K562 (cell line): ENCODE results near the gene NEU1. TPM values are rescaled to one million over a fixed set of nuclear protein-coding genes. Genes with fewer than 3 reads are reported as not detected.

ENCODE experiments used
- ATAC-seq: fragments of 200-7000 bp; cut with Tn5 transposase; 3 replicates; pipeline ENCODE4 v1.9.1; 2020; ENCODE audit warnings: moderate library complexity
- BruUV-seq: library from RNA; stranded (reverse); fragments of 400-500 nt; replicated peaks from 2 replicates; lab custom pipeline; 2021; lab: Mats Ljungman, UMichigan
- CTCF ChIA-PET: fragments of 300-600 bp; formaldehyde crosslinking; extraction: SDS; loops from one replicate; lab custom pipeline; 2021; ENCODE audit warnings: low intra/inter-chr PET ratio; lab: Yijun Ruan, JAX
- POLR2A ChIA-PET: fragments of 300-600, 350-650 bp; sonication (Branson Sonifier 250); formaldehyde crosslinking; extraction: SDS; loops from one replicate; lab custom pipeline; 2021; ENCODE audit warnings: antibody characterized with exemption, inconsistent platforms; lab: Yijun Ruan, JAX
- DNase-seq, 4 experiments: peaks; one replicate each; pipeline versions ENCODE4 v3.0.0 to v3.0.0-alpha.2; 2011 to 2018; ENCODE audit warnings: low spot score in 3 of 4, mixed read lengths in 3 of 4; ENCODE audit errors: extremely low read depth in 1 of 4
- FAIRE-seq: peaks from 2 replicates; lab custom pipeline; 2011; peaks lifted over from hg19 to GRCh38; lab: Jason Lieb, UNC
- H2AFZ ChIP-seq: 2 replicates; pipeline ENCODE4 v1.6.0; 2011; ENCODE audit warnings: low read depth, low read length, control low read depth, inconsistent platforms
- H3K27ac ChIP-seq: fragments of 200-600 bp; 3 replicates; pipeline ENCODE4 v1.8.0; 2011; ENCODE audit warnings: low read depth, mild to moderate bottlenecking, control low read depth, inconsistent platforms, low read length, moderate library complexity, mixed read lengths; ENCODE audit errors: extremely low read depth
- H3K27me3 ChIP-seq, 2 experiments: fragments of 300-600 bp in 1 of 2; 2 replicates in 1 of 2; 3 replicates in 1 of 2; pipeline versions ENCODE4 v1.6.0 to v1.8.0; 2011; ENCODE audit warnings: inconsistent platforms in 2 of 2, low read length in 2 of 2, mild to moderate bottlenecking in 1 of 2, mixed read lengths in 1 of 2, moderate library complexity in 1 of 2; ENCODE audit not compliant: control insufficient read depth in 2 of 2, insufficient read depth in 2 of 2
- H3K36me3 ChIP-seq: fragments of 300-600 bp; 3 replicates; pipeline ENCODE4 v1.8.0; 2011; ENCODE audit warnings: mild to moderate bottlenecking, low read length, inconsistent platforms; ENCODE audit not compliant: control insufficient read depth, insufficient read depth
- H3K4me1 ChIP-seq, 2 experiments: fragments of 200-600 bp in 1 of 2; replicated peaks in 1 of 2; 2 replicates in 1 of 2; 3 replicates in 1 of 2; pipeline versions ENCODE4 v1.5.1 to v1.8.0; 2011; ENCODE audit warnings: inconsistent platforms in 2 of 2, low read length in 2 of 2, mild to moderate bottlenecking in 1 of 2, mixed read lengths in 1 of 2, moderate library complexity in 1 of 2; ENCODE audit not compliant: control insufficient read depth in 2 of 2, insufficient read depth in 2 of 2
- H3K4me2 ChIP-seq: 2 replicates; pipeline ENCODE4 v1.6.1; 2011; ENCODE audit warnings: low read length, control low read depth, inconsistent platforms, mixed read lengths; ENCODE audit not compliant: insufficient read depth
- H3K4me3 ChIP-seq: fragments of 200-600 bp; sonication (generic), shearing (Covaris generic); 2 replicates; pipeline ENCODE4 v1.5.1; 2016; ENCODE audit warnings: control low read depth, inconsistent platforms
- H3K79me2 ChIP-seq: fragments of 200-600 bp; 3 replicates; pipeline ENCODE4 v1.8.0; 2011; ENCODE audit warnings: low read length, inconsistent platforms; ENCODE audit not compliant: control insufficient read depth, insufficient read depth
- H3K9ac ChIP-seq, 2 experiments: 2 replicates each; pipeline versions ENCODE4 v1.6.0 to v1.6.1; 2011; ENCODE audit warnings: low read depth in 2 of 2, low read length in 2 of 2, control low read depth in 1 of 2, inconsistent platforms in 1 of 2, mild to moderate bottlenecking in 1 of 2, mixed read lengths in 1 of 2; ENCODE audit not compliant: insufficient read depth in 1 of 2
- H3K9me1 ChIP-seq: one replicate; pipeline ENCODE4 v1.6.0; 2011; ENCODE audit warnings: inconsistent platforms, mild to moderate bottlenecking, low read length, moderate library complexity; ENCODE audit not compliant: control insufficient read depth, insufficient read depth
- H3K9me3 ChIP-seq: replicated peaks from 2 replicates; pipeline ENCODE4 v1.5.1; 2011; ENCODE audit warnings: low read depth, low read length, inconsistent platforms; ENCODE audit not compliant: control insufficient read depth, insufficient read depth
- H4K20me1 ChIP-seq: replicated peaks from 2 replicates; pipeline ENCODE4 v1.6.1; 2011; ENCODE audit warnings: low read length, inconsistent platforms, mixed read lengths; ENCODE audit not compliant: control insufficient read depth, insufficient read depth
- SRSF9 ChIP-seq: fragments of 200-400 bp; formaldehyde crosslinking; IDR thresholded peaks from 2 replicates; pipeline ENCODE4 v1.6.1; 2017; ENCODE audit warnings: low read depth, low read length, borderline replicate concordance
- TEAD4 ChIP-seq, 2 experiments: sonication (generic) in 1 of 2; formaldehyde crosslinking in 1 of 2; IDR thresholded peaks; 2 replicates each; pipeline versions ENCODE4 v1.6.1 to v1.8.0; 2012 to 2022; ENCODE audit warnings: borderline replicate concordance in 1 of 2, inconsistent platforms in 1 of 2, low read length in 1 of 2, mild to moderate bottlenecking in 1 of 2, missing genetic modification reagents in 1 of 2
- TGIF2 ChIP-seq: sonication (generic); formaldehyde crosslinking; IDR thresholded peaks from 2 replicates; pipeline ENCODE4 v1.8.1; 2022; ENCODE audit warnings: mild to moderate bottlenecking, missing genetic modification reagents, moderate library complexity
- ZNF143 ChIP-seq: sonication (generic); formaldehyde crosslinking; IDR thresholded peaks from 2 replicates; pipeline ENCODE4 v1.9.0; 2022; ENCODE audit warnings: mild to moderate bottlenecking, missing genetic modification reagents
- ZNF165 ChIP-seq: fragments of 250-450 bp; sonication (Bioruptor Pico); IDR thresholded peaks from 2 replicates; pipeline ENCODE4 v1.4.0; 2020; ENCODE audit warnings: borderline replicate concordance
- ZNF79 ChIP-seq: fragments of 250-450 bp; sonication (Bioruptor Pico); IDR thresholded peaks from 2 replicates; pipeline ENCODE4 v1.4.0; 2020; ENCODE audit warnings: low read depth, mild to moderate bottlenecking, moderate library complexity
- WGBS: fragments of 100-300 bp; shearing (Covaris generic); methylation state at CpG from one replicate; pipeline ENCODE4 v1.1.6; 2016; ENCODE audit warnings: low coverage, mixed read lengths; ENCODE audit not compliant: insufficient coverage; ENCODE audit errors: missing lambda C conversion rate; 5-methylcytosine and 5-hydroxymethylcytosine counted together
- in situ Hi-C: fragments of 300-500 bp; cut with MboI; formaldehyde crosslinking; loops from 4 replicates; pipeline ENCODE4 v1.15.0; 2018; ENCODE audit warnings: inconsistent platforms, mixed read lengths
- intact Hi-C: fragments of 100-400 bp; cut with micrococcal nuclease; formaldehyde crosslinking; loops from 2 replicates; pipeline ENCODE4 v1.14.2; 2022
- polyA plus RNA-seq, 8 experiments: library from polyadenylated mRNA; depleted of rRNA in 4 of 8; stranded (reverse) in 5 of 8; unstranded in 3 of 8; fragments of >200 nt; fragmentation: Nextera tagmentation in 2 of 8; fragmentation: Illumina TruSeq in 1 of 8; extraction: Ambion mirVana in 2 of 8; extraction: Trizol in 1 of 8; gene quantifications; 2 replicates each; pipeline versions ENCODE4 v1.2.1 to v1.2.3, GENCODE V29; 2011 to 2014; ENCODE audit warnings: inconsistent platforms in 1 of 8, missing spikeins in 1 of 8
- total RNA-seq, 7 experiments: library from RNA; depleted of rRNA in 6 of 7; stranded (reverse); fragments of >200 nt in 6 of 7; fragmentation: Illumina TruSeq in 2 of 7; extraction: Trizol in 2 of 7; gene quantifications; 2 replicates each; pipeline versions ENCODE4 v1.2.1 to v1.2.3, GENCODE V29; 2011 to 2021; ENCODE audit warnings: low replicate concordance in 1 of 7
- TF ChIP-seq, protein P1 (sequence below), 3 experiments: fragments of 200-800 bp in 1 of 3; sonication (Bioruptor generic) in 1 of 3; sonication (generic) in 1 of 3; formaldehyde crosslinking in 1 of 3; IDR thresholded peaks; 2 replicates each; pipeline versions ENCODE4 v1.6.1 to v1.8.0; 2016 to 2022; ENCODE audit warnings: mild to moderate bottlenecking in 2 of 3, missing compliant biosample characterization in 2 of 3, missing genetic modification characterization in 2 of 3, missing genetic modification reagents in 1 of 3
- TF ChIP-seq, protein P2 (sequence below): fragments of 450-650 bp; IDR thresholded peaks from 2 replicates; pipeline ENCODE4 v1.6.1; 2017; ENCODE audit warnings: antibody characterized with exemption
- TF ChIP-seq, protein P3 (sequence below): sonication (generic); formaldehyde crosslinking; IDR thresholded peaks from 2 replicates; pipeline ENCODE4 v1.8.0; 2022; ENCODE audit warnings: missing genetic modification reagents, mild to moderate bottlenecking, moderate library complexity, borderline replicate concordance
- TF ChIP-seq, protein P4 (sequence below): sonication (generic); formaldehyde crosslinking; IDR thresholded peaks from 2 replicates; pipeline ENCODE4 v1.8.0; 2022; ENCODE audit warnings: mild to moderate bottlenecking, missing genetic modification reagents

The NEU1 gene
- total and polyA plus RNA-seq, 9 of the 15 experiments (the other 6 are each of a cell fraction or from before 2014, with no cell fraction given): 14.8 to 67.8 (median 51.0) TPM

DNA sequence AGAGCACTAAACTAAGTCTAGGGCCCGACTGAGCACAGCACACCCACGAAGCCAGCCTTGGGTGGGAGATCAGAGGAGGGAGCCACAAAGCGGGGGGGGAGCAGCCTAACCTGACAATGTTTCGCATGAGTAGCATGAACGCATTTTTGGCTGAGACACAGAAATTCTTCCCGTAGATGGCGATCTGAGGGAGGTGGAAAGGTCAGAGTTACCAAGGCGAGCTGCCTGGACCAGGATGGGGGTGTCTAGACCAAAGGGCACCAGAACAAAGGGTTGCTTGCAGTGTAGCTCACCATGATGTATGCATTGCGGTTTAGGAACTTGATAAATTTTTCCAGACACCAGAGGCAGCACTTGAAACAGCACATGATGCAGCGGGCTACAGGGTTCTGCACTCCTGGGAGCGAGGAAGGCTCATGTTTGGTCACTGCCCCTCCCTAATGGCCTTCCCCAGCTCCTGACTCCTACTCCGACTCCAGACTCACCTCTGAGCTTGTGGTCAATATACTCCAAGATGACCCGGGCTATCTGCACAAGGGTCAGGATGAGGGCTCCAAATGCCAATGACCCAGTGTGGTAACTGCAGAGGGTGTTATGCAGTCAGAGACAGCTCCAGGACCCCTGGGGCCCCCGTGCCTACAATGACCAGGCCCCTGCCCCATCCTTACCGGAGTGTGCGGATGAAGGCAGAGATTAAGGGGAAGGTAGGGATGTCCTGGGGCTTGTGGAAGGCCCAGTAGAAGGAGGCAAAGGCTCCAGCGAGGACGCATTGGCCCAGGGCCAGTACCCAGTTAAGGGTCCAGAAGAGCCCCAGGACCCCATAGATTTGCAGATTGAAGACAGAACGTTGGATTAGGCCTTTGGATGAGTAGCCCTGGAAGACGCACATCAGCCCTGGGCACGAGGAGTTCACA, 2.8 kb upstream of the NEU1 start (continued):
- TF ChIP-seq, protein P1, sequence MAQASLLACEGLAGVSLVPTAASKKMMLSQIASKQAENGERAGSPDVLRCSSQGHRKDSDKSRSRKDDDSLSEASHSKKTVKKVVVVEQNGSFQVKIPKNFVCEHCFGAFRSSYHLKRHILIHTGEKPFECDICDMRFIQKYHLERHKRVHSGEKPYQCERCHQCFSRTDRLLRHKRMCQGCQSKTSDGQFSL (CRISPR knock-in tag; IDR thresholded peaks at IDR 0.05): 0 out of 2 replicates have a peak, but pooled peaks have one; percentile 79
- TF ChIP-seq, protein P1 (tag; IDR thresholded peaks at IDR 0.05): no peak

DNA sequence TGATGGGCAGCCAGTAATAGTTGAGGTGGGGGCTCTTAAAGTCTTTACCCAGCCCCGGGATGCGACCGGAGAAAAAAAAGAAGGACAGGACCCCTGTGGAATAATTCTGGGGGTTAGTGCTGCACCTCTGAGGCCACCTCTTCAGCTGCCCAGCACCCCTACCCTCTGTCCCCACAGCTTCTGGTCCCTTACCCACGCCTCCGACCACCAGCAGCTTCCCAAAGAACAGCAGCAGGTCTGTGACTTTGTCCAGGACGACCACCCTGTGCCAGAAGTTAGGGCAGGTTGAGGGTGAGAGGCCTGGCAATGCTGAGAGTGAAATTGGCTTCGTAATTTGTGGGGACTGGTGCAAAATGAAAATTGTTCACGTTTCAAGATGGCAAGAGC, 2.2 kb upstream of the NEU1 start:
- Histone ChIP-seq H3K27me3 (peaks cover 0 to 4% of the 10 kb centered on the region in 2 experiments; a peak in 2 of 5 replicates), H2AFZ (no peak overlapping the region), H3K36me3 (peaks cover 32% of the 10 kb centered on the region; the same call in 2 of the 3 replicates), H3K79me2 (peaks cover 24% of the 10 kb centered on the region), H3K9me3 (no peaks in the 10 kb centered on the region), H3K9me1 (peaks cover 8% of the 10 kb centered on the region), H3K4me2 (no peak overlapping the region), H3K27ac (no peak overlapping the region), H3K4me1 (peaks cover 13 to 49% of the 10 kb centered on the region in 2 experiments; a peak in 4 of 5 replicates), H4K20me1 (no peaks in the 10 kb centered on the region), H3K4me3 (no peak overlapping the region), H3K9ac (peak overlapping the region in 1 of 2 experiments; percentile 74; a peak in 2 of 4 replicates)
- no peak for FAIRE-seq
- POLR2A ChIA-PET: interaction anchor here (0.7 to 4.3 kb wide), 13 partner anchors 11 to 212 kb away, joined by 3 to 123 read pairs (median 5); partner anchors contain the start of genes ABHD16A, BAG6, C6orf47 and CSNK2B
- DNase-seq: no peak
- no TSS peak for BruUV-seq
- CTCF ChIA-PET: interaction anchor here (0.8 kb wide), 1 partner anchor 92 kb away, joined by 4 read pairs; no protein-coding TSS in a partner anchor
- ATAC-seq: no peak
- 71% methylated on average over 8 of the region's 8 CpGs for WGBS
- intact Hi-C loops (no loop called here), in situ Hi-C loops (loop anchor here (5.0 kb wide), 1 partner anchor 203 kb away; the partner anchor contains the start of genes C6orf47 and GPANK1)
- no peak for TF ChIP-seq ZNF165 (CRISPR knock-in tag)
- no peak for TF ChIP-seq ZNF79
- TF ChIP-seq, protein P2, sequence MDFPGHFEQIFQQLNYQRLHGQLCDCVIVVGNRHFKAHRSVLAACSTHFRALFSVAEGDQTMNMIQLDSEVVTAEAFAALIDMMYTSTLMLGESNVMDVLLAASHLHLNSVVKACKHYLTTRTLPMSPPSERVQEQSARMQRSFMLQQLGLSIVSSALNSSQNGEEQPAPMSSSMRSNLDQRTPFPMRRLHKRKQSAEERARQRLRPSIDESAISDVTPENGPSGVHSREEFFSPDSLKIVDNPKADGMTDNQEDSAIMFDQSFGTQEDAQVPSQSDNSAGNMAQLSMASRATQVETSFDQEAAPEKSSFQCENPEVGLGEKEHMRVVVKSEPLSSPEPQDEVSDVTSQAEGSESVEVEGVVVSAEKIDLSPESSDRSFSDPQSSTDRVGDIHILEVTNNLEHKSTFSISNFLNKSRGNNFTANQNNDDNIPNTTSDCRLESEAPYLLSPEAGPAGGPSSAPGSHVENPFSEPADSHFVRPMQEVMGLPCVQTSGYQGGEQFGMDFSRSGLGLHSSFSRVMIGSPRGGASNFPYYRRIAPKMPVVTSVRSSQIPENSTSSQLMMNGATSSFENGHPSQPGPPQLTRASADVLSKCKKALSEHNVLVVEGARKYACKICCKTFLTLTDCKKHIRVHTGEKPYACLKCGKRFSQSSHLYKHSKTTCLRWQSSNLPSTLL: no peak
- TF ChIP-seq SRSF9: no peak
- 0 out of 2 replicates have a peak, but pooled peaks have one; percentile 65 for TF ChIP-seq TGIF2 (CRISPR knock-in tag)
- TF ChIP-seq, protein P3, sequence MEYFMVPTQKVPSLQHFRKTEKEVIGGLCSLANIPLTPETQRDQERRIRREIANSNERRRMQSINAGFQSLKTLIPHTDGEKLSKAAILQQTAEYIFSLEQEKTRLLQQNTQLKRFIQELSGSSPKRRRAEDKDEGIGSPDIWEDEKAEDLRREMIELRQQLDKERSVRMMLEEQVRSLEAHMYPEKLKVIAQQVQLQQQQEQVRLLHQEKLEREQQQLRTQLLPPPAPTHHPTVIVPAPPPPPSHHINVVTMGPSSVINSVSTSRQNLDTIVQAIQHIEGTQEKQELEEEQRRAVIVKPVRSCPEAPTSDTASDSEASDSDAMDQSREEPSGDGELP (CRISPR knock-in tag): 0 out of 2 replicates have a peak, but pooled peaks have one; percentile 29
- 0 out of 2 replicates have a peak, but pooled peaks have one; percentile 6 for TF ChIP-seq ZNF143 (CRISPR knock-in tag)
- TF ChIP-seq, protein P4, sequence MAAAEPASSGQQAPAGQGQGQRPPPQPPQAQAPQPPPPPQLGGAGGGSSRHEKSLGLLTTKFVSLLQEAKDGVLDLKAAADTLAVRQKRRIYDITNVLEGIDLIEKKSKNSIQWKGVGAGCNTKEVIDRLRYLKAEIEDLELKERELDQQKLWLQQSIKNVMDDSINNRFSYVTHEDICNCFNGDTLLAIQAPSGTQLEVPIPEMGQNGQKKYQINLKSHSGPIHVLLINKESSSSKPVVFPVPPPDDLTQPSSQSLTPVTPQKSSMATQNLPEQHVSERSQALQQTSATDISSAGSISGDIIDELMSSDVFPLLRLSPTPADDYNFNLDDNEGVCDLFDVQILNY (CRISPR knock-in tag): 0 out of 2 replicates have a peak, but pooled peaks have one; percentile 1
- TF ChIP-seq TEAD4 (IDR thresholded peaks at IDR 0.05; ENCODE audit: low read length): no peak
- 0 out of 2 replicates have a peak, but pooled peaks have one; percentile 53 for TF ChIP-seq TEAD4 (CRISPR knock-in tag; IDR thresholded peaks at IDR 0.05; ENCODE audit: borderline replicate concordance)
